Nephron progenitor cell (in vitro differentiated cells): ENCODE measurements around the gene KCND2.

Experiments
- DNase-seq: peaks from one replicate; pipeline ENCODE4 v3.0.0; 2021
- H3K27ac Mint-ChIP-seq: 2 replicates; pipeline ENCODE4 v1.8.0; 2021; ENCODE audit warnings: mild to moderate bottlenecking, moderate library complexity, mixed read lengths
- H3K27me3 Mint-ChIP-seq: 2 replicates; pipeline ENCODE4 v1.8.0; 2021; ENCODE audit warnings: mild to moderate bottlenecking, low read depth, mixed read lengths; ENCODE audit not compliant: poor library complexity
- H3K36me3 Mint-ChIP-seq: 2 replicates; pipeline ENCODE4 v1.8.0; 2021; ENCODE audit warnings: low read depth, mixed read lengths
- H3K4me1 Mint-ChIP-seq: 2 replicates; pipeline ENCODE4 v1.8.0; 2021; ENCODE audit warnings: mixed read lengths
- H3K4me3 Mint-ChIP-seq: 2 replicates; pipeline ENCODE4 v1.8.0; 2021; ENCODE audit warnings: mild to moderate bottlenecking, moderate library complexity, mixed read lengths
- H3K9me3 Mint-ChIP-seq: 2 replicates; pipeline ENCODE4 v1.8.0; 2021; ENCODE audit warnings: mild to moderate bottlenecking, moderate library complexity, mixed read lengths
- CTCF ChIP-seq: fragments of 200-600 bp; sonication (generic); IDR thresholded peaks from 2 replicates; pipeline ENCODE4 v1.5.0; 2021; ENCODE audit warnings: antibody characterized with exemption

KCND2 gene

DNA sequence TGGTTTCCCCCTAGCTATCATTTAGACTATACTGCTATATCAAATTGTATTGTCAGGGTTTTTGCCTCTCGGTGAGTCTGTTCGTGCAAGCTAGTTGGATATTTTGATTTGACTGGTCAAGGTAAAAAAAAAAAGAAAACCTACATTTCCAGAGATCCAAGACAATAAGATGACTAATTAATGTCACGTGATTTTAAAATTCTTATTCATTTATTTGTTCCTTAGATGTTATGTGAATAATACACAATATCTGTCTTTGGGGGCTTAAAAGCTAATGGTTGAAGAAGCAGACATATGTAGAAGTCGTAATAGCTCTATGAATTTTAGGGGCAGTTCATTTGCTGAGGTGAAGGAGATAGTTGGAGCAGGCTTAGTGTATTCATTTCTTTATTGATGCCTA lies 191.1 kb downstream of the KCND2 start:
- no peak for TF ChIP-seq CTCF
- Mint-ChIP-seq H3K4me3 (no peak overlapping the region), H3K9me3 (no peaks in the 10 kb centered on the region)

GRCh38 chr7:120467676-120468075 lies 194.7 kb downstream of the KCND2 start:
- no peaks in the 10 kb centered on the region for H3K27me3 Mint-ChIP-seq
- H3K9me3 Mint-ChIP-seq, result no peaks in the 10 kb centered on the region
- no peak overlapping the region for H3K4me3 Mint-ChIP-seq
- DNase-seq, result no peak
- no peak overlapping the region for H3K27ac Mint-ChIP-seq
- no peak for TF ChIP-seq CTCF
- no peaks in the 10 kb centered on the region for H3K36me3 Mint-ChIP-seq
- no peaks in the 10 kb centered on the region for H3K4me1 Mint-ChIP-seq

More for the DNA sequence above, 191.1 kb downstream of the KCND2 start:
- Mint-ChIP-seq H3K4me1 (peaks cover 6% of the 10 kb centered on the region), H3K27ac (no peak overlapping the region), H3K36me3 (no peaks in the 10 kb centered on the region), H3K27me3 (no peaks in the 10 kb centered on the region)
- DNase-seq, result no peak

- Mint-ChIP-seq H3K36me3 (no peaks in the 10 kb centered on the region), H3K4me1 (no peaks in the 10 kb centered on the region), H3K4me3 (no peak overlapping the region), H3K27ac (no peak overlapping the region), H3K9me3 (no peaks in the 10 kb centered on the region), H3K27me3 (no peaks in the 10 kb centered on the region)
- DNase-seq, result no peak
- TF ChIP-seq CTCF, result no peak
Observed at GRCh38 chr7:120468611-120469010, 195.6 kb downstream of the KCND2 start.

- H3K27ac Mint-ChIP-seq, result no peak overlapping the region
- no peaks in the 10 kb centered on the region for H3K4me1 Mint-ChIP-seq
- no peak for TF ChIP-seq CTCF
- H3K9me3 Mint-ChIP-seq, result no peaks in the 10 kb centered on the region
- no peaks in the 10 kb centered on the region for H3K27me3 Mint-ChIP-seq
- H3K36me3 Mint-ChIP-seq, result no peaks in the 10 kb centered on the region
- H3K4me3 Mint-ChIP-seq, result no peak overlapping the region
- no peak for DNase-seq
Observed at GRCh38 chr7:120472892-120473291, 199.9 kb downstream of the KCND2 start.

DNA sequence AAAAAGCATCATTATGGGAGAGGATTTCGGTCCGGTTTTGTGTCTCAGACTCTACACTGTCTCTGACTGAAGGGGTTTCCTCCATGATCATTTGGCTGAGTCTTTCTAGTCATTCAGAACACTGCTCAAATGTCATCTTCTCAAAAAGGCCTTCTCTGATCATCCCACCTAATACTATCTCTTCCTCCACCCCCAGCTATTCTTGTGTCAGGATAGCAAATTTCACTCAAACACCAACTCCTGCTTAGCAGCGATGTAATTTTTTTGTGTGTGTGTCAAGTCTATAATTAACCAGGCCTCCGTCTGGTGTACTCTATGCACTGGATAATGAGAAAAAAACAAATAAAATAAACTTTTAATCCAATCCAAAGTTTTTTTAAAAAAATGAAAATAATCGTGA lies 200.4 kb downstream of the KCND2 start:
- DNase-seq, result no peak
- no peaks in the 10 kb centered on the region for H3K36me3 Mint-ChIP-seq

More for the DNA sequence above, 200.4 kb downstream of the KCND2 start:
- Mint-ChIP-seq H3K4me3 (no peak overlapping the region), H3K9me3 (no peaks in the 10 kb centered on the region), H3K27ac (no peak overlapping the region), H3K27me3 (no peaks in the 10 kb centered on the region), H3K4me1 (no peaks in the 10 kb centered on the region)
- no peak for TF ChIP-seq CTCF
